OCI-LY1 (cell line): Measurements from ENCODE around the gene CNTN6.

Experiments used
- CTCF ChIP-seq: fragments of 200-600 bp; sonication (generic), shearing (Covaris generic); IDR thresholded peaks from 2 replicates; pipeline ENCODE4 v1.5.1; 2017; ENCODE audit warnings: mild to moderate bottlenecking, antibody characterized with exemption, low read length, moderate library complexity, mixed read lengths
- EZH2 ChIP-seq: fragments of 200-600 bp; sonication (generic), shearing (Covaris generic); IDR thresholded peaks from 2 replicates; pipeline ENCODE4 v1.8.0; 2017; ENCODE audit warnings: borderline replicate concordance, mixed run types, mild to moderate bottlenecking, antibody characterized with exemption, low read length, moderate library complexity, mixed read lengths

- TF ChIP-seq CTCF = no peak
- TF ChIP-seq EZH2 = no peak
Measured at GRCh38 chr3:1079662-1080061, 13.2 kb upstream of the CNTN6 start.
